HS-27A (cell line): ENCODE measurements around the gene CHRNA3.

Experiments used
- DNase-seq: peaks from one replicate; pipeline ENCODE4 v3.0.0-alpha.2; 2012; ENCODE audit warnings: low read depth, missing footprints

Gene CHRNA3

GRCh38 chr15:78620527-78621421 is at the start of gene CHRNA3:
TSS of gene CHRNA3 (minus strand) at chr15:78620996. CDS start at chr15:78620794, 202 bp downstream.
- DNase-seq: no peak

GRCh38 chr15:78668987-78669386 is 48.2 kb upstream of the CHRNA3 start:
- DNase-seq: no peak

- DNase-seq: no peak
Measured at GRCh38 chr15:78667578-78668236, 46.9 kb upstream of the CHRNA3 start.

GRCh38 chr15:78666010-78666409 is 45.2 kb upstream of the CHRNA3 start:
- no peak for DNase-seq

- DNase-seq: no peak
Measured at GRCh38 chr15:78663703-78664102, 42.9 kb upstream of the CHRNA3 start.

GRCh38 chr15:78662028-78662427 is 41.2 kb upstream of the CHRNA3 start:
- DNase-seq: no peak

GRCh38 chr15:78661001-78661400 is 40.2 kb upstream of the CHRNA3 start:
- no peak for DNase-seq

GRCh38 chr15:78660584-78660983 is 39.8 kb upstream of the CHRNA3 start:
- no peak for DNase-seq

- no peak for DNase-seq
Measured at GRCh38 chr15:78658823-78659222, 38.0 kb upstream of the CHRNA3 start.

- no peak for DNase-seq
Measured at GRCh38 chr15:78654272-78654671, 33.5 kb upstream of the CHRNA3 start.

GRCh38 chr15:78651930-78652615 is 31.3 kb upstream of the CHRNA3 start:
- no peak for DNase-seq

- DNase-seq: no peak
Measured at GRCh38 chr15:78651007-78651406, 30.2 kb upstream of the CHRNA3 start.

GRCh38 chr15:78650022-78650421 is 29.2 kb upstream of the CHRNA3 start:
- no peak for DNase-seq

GRCh38 chr15:78645009-78645408 is 24.2 kb upstream of the CHRNA3 start:
- DNase-seq: no peak

GRCh38 chr15:78642331-78642730 is 21.5 kb upstream of the CHRNA3 start:
- DNase-seq: no peak

- DNase-seq: no peak
Measured at GRCh38 chr15:78641749-78642275, 21.0 kb upstream of the CHRNA3 start.

- no peak for DNase-seq
Measured at GRCh38 chr15:78641102-78641748, 20.4 kb upstream of the CHRNA3 start, which contains the start of gene CHRNB4. TSS of gene CHRNB4 (minus strand) at chr15:78641210. CDS start at chr15:78641133, 77 bp downstream.

- no peak for DNase-seq
Measured at GRCh38 chr15:78640527-78641101, 19.8 kb upstream of the CHRNA3 start.

GRCh38 chr15:78638658-78639314 is 18.0 kb upstream of the CHRNA3 start:
- no peak for DNase-seq

- DNase-seq: no peak
Measured at GRCh38 chr15:78637776-78638435, 17.1 kb upstream of the CHRNA3 start.
